ENCODE data around the gene SH3PXD2A. TPM values are rescaled to one million over a fixed set of nuclear protein-coding genes. Genes with fewer than 3 reads are reported as not detected.

Gene SH3PXD2A
- total and polyA plus RNA-seq, 3 experiments from 2014 or later, result 0.48 to 8.0 (median 7.7) TPM

DNA sequence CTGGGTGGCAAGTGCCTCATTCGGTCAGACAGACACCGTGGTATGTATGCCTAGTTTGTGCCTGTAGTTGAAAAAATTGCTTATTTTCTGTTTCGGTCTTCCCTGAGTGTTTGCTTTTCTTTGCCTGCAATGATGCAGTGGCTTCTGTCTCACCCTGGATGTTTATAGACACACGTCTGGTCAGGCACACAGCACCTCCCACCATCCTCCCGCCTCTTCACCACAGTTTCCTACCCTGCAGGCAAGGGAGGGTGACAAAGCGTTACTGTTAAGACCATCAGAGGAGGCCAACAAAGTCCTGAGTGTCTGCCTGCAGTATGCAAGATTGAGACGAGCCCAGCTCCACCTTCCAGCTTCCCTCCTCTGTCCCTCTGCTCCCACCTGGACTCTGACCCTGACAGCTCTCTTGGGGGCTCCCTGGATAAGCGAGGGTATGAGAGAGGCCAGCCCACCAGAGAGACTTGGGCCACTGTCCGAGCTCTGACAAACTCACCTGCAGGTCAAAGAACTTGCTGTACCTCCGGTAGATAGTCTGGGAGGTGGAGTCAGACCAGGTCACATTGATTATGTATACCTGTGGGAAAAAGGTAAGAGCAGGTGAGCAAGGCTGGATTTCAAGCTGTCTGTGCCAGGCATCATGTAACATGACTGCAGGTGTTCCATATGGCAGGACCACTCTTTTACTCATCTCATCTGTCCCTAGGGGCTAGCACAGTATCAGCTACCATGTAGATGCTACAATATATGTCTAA is 54.4 kb downstream of the SH3PXD2A start:
- H3K4me3 Mint-ChIP-seq, result peak overlapping the region in 6 of 7 donors; percentile 3 to 56 (median 45)
- ChIA-PET POLR2A (no interaction called here), CTCF (no interaction called here)
- Histone ChIP-seq H3K36me3 (ENCODE audit: insufficient read depth, low read length) (no peaks in the 10 kb centered on the region), H3K4me1 (ENCODE audit: insufficient read depth, low read length) (peaks cover 20% of the 10 kb centered on the region), H3K9me3 (ENCODE audit: low read length) (no peaks in the 10 kb centered on the region), H3K27ac (ENCODE audit: low read depth, low read length) (no peak overlapping the region), H3K4me3 (ENCODE audit: low read length) (no peak overlapping the region), H3K27me3 (ENCODE audit: insufficient read depth, low read length, poor library complexity, severe bottlenecking) (no peaks in the 10 kb centered on the region)
- H3K4me1 Mint-ChIP-seq, result peaks cover 22 to 36% (median 27%) of the 10 kb centered on the region in 3 donors
- H3K9me3 Mint-ChIP-seq, result no peaks in the 10 kb centered on the region
- no peaks in the 10 kb centered on the region for H3K36me3 Mint-ChIP-seq
- H3K27me3 Mint-ChIP-seq, result no peaks in the 10 kb centered on the region
- H3K27ac Mint-ChIP-seq, result peak overlapping the region; percentile 15 to 89 (median 71)
- peak in 4 of 5 donors; percentile 9 to 60 (median 42) for DNase-seq

DNA sequence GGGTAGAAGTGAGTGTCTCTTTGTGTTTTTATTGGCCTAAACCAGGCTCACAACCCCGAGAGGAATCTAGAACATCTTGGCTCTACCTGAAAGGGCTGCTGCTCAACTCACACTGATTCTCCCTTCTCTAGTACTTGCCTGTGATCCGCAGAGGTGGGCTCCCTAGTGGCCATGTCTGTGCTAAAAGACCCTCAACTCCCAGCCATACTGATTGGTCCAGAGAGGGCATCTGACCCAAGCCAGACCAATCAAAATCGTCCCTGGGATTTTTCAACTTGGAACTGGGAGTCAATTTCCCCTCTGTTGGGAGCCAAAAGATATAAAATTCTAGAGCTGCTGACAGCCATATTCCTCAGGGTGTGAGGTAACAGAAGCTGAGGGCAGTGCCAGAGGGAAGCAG is 55.3 kb downstream of the SH3PXD2A start:
- ChIA-PET CTCF (no interaction called here), POLR2A (no interaction called here)
- peaks cover 22 to 36% (median 27%) of the 10 kb centered on the region in 3 donors for H3K4me1 Mint-ChIP-seq
- H3K27me3 ChIP-seq (ENCODE audit: insufficient read depth, low read length, poor library complexity, severe bottlenecking), result no peaks in the 10 kb centered on the region
- peaks cover 0 to 2% of the 10 kb centered on the region in 2 donors for H3K27me3 Mint-ChIP-seq
- H3K9me3 ChIP-seq (ENCODE audit: low read length), result no peaks in the 10 kb centered on the region
- H3K4me1 ChIP-seq (ENCODE audit: insufficient read depth, low read length), result peaks cover 20% of the 10 kb centered on the region
- peak overlapping the region in 6 of 8 donors; percentile 15 to 89 (median 72) for H3K27ac Mint-ChIP-seq
- peak overlapping the region in 1 of 7 donors; percentile 44 for H3K4me3 Mint-ChIP-seq
- no peaks in the 10 kb centered on the region for H3K36me3 Mint-ChIP-seq
- H3K4me3 ChIP-seq (ENCODE audit: low read length), result no peak overlapping the region
- no peaks in the 10 kb centered on the region for H3K9me3 Mint-ChIP-seq
- no peak overlapping the region for H3K27ac ChIP-seq (ENCODE audit: low read depth, low read length)
- no peak for DNase-seq
- no peaks in the 10 kb centered on the region for H3K36me3 ChIP-seq (ENCODE audit: insufficient read depth, low read length)

DNA sequence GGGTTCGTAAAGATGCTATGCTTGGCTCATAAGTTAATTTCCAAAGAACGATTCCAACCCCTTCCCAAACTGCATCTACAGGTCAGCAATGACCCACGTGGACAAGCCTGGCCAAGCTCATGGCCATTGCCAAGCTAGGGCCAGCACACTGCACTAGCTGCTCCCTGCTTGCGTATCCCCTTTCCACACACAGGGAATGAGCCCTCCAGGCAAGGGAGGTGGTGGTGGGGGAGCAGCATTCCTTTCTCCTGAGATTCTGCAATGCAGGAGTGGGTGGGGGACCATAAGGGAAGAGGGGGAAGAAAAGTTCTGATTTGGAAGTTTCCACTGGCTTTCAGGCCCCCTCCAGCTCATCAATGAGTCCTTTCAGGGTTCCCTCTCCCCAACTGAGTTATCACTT is 56.0 kb downstream of the SH3PXD2A start:
- H3K9me3 Mint-ChIP-seq, result no peaks in the 10 kb centered on the region
- H3K4me1 Mint-ChIP-seq, result peaks cover 22 to 34% (median 27%) of the 10 kb centered on the region in 3 donors
- POLR2A ChIA-PET, result no interaction called here

DNA sequence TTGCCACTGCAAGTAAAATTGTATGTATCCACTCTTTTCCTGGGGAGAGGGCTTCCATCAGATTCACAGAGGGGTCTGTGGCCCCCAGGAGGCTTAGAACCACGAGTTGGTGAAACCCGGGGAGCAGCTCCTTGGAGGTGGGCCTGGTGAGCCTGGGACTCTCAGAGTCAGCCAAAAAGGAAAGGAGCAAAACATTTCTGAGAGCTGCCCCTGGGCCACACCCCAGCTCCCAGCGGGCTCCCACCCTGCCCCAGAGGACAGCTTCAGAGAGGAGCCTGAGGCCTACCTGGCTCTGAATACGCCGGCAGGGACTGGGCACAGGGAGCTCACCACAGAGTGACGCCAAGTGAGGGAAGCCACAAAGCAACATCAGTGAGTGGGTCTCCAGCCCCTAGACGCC is 56.9 kb downstream of the SH3PXD2A start:
- POLR2A ChIA-PET, result no interaction called here
- H3K27me3 ChIP-seq (ENCODE audit: insufficient read depth, low read length, poor library complexity, severe bottlenecking), result no peaks in the 10 kb centered on the region
- H3K9me3 Mint-ChIP-seq, result no peaks in the 10 kb centered on the region
- H3K4me1 ChIP-seq (ENCODE audit: insufficient read depth, low read length), result peaks cover 15% of the 10 kb centered on the region
- H3K27ac Mint-ChIP-seq, result peak overlapping the region in 3 of 8 donors; percentile 8 to 40 (median 38)
- DNase-seq, result no peak
- H3K36me3 ChIP-seq (ENCODE audit: insufficient read depth, low read length), result no peaks in the 10 kb centered on the region
- no peak overlapping the region for H3K27ac ChIP-seq (ENCODE audit: low read depth, low read length)
- H3K4me3 ChIP-seq (ENCODE audit: low read length), result no peak overlapping the region
- H3K27me3 Mint-ChIP-seq, result peaks cover 0 to 2% of the 10 kb centered on the region in 2 donors
- H3K36me3 Mint-ChIP-seq, result no peaks in the 10 kb centered on the region
- CTCF ChIA-PET, result no interaction called here
- no peak overlapping the region for H3K4me3 Mint-ChIP-seq
- H3K9me3 ChIP-seq (ENCODE audit: low read length), result no peaks in the 10 kb centered on the region
- H3K4me1 Mint-ChIP-seq, result peaks cover 17 to 25% (median 20%) of the 10 kb centered on the region in 3 donors

More for the DNA sequence above, 56.0 kb downstream of the SH3PXD2A start:
- CTCF ChIA-PET, result no interaction called here
- no peaks in the 10 kb centered on the region for H3K9me3 ChIP-seq (ENCODE audit: low read length)
- no peak overlapping the region for H3K4me3 ChIP-seq (ENCODE audit: low read length)
- no peak overlapping the region for H3K27ac ChIP-seq (ENCODE audit: low read depth, low read length)
- Mint-ChIP-seq H3K36me3 (no peaks in the 10 kb centered on the region), H3K27ac (peak overlapping the region in 4 of 8 donors; percentile 12 to 55 (median 31)), H3K4me3 (peak overlapping the region in 1 of 7 donors; percentile 26), H3K27me3 (peaks cover 0 to 2% of the 10 kb centered on the region in 2 donors)
- peaks cover 20% of the 10 kb centered on the region for H3K4me1 ChIP-seq (ENCODE audit: insufficient read depth, low read length)
- DNase-seq, result no peak
- no peaks in the 10 kb centered on the region for H3K36me3 ChIP-seq (ENCODE audit: insufficient read depth, low read length)
- H3K27me3 ChIP-seq (ENCODE audit: insufficient read depth, low read length, poor library complexity, severe bottlenecking), result no peaks in the 10 kb centered on the region

DNA sequence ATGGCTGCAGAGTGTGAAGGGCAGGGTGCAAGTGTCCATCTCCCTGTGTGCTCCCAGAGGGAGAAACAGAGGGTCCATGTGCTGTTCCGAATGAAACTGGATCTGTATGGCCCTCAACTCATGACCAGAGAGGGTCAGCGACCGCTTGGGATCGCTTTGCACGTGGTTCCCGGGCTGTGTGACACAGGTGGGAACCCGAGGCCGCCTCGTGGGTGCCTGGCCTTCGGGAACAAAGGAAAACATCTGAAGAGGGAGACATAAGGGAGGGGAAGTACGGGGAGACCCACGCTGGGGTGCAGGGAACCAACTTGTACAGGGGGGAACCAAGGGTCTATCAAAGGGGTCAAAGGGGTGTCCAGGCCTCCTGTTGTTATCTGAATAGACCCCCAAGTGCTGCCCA is 57.5 kb downstream of the SH3PXD2A start:
- Histone ChIP-seq H3K9me3 (ENCODE audit: low read length) (no peaks in the 10 kb centered on the region), H3K27me3 (ENCODE audit: insufficient read depth, low read length, poor library complexity, severe bottlenecking) (no peaks in the 10 kb centered on the region), H3K4me3 (ENCODE audit: low read length) (no peak overlapping the region), H3K4me1 (ENCODE audit: insufficient read depth, low read length) (peaks cover 13% of the 10 kb centered on the region), H3K36me3 (ENCODE audit: insufficient read depth, low read length) (no peaks in the 10 kb centered on the region), H3K27ac (ENCODE audit: low read depth, low read length) (no peak overlapping the region)
- H3K4me3 Mint-ChIP-seq, result no peak overlapping the region
- no peaks in the 10 kb centered on the region for H3K36me3 Mint-ChIP-seq
- H3K27me3 Mint-ChIP-seq, result peaks cover 0 to 4% of the 10 kb centered on the region in 2 donors
- DNase-seq, result no peak
- ChIA-PET POLR2A (no interaction called here), CTCF (no interaction called here)
- H3K27ac Mint-ChIP-seq, result no peak overlapping the region
- H3K4me1 Mint-ChIP-seq, result peaks cover 17 to 24% (median 20%) of the 10 kb centered on the region in 3 donors
- H3K9me3 Mint-ChIP-seq, result no peaks in the 10 kb centered on the region

DNA sequence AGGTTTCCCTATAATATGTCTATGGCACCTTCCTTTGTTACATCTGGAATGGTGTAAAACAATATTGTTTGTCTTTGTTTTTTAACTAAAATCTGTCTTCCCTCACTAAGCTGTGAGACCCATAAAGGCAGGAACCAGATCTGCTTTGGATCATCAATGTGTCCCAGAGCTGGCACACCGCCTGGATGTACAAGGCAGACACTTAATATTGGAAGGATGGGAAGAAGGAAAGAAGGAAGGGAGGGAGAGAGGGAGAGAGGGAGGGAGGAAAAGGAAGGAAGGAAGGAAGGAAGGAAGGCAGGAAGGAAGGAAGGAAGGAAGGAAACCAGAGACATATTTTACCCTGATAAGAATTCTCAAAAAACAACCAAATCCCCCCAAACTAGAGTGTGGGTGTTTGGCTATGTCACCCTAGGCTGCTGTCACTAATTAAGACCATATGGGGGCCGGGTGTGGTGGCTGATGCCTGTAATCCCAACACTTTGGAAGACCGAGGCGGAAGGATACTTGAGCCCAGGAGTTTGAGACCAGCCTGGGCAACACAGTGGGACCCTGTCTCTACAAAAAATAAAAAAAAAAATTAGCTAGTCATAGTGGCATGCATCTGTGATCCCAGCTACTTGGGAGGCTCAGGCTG is 59.6 kb downstream of the SH3PXD2A start:
- no peak overlapping the region for H3K27ac Mint-ChIP-seq
- H3K9me3 Mint-ChIP-seq, result no peaks in the 10 kb centered on the region
- ChIA-PET POLR2A (interaction anchor here (0.6 kb wide), 1 partner anchor 30 kb away, joined by 4 read pairs; no protein-coding TSS in a partner anchor), CTCF (no interaction called here)
- no peaks in the 10 kb centered on the region for H3K27me3 ChIP-seq (ENCODE audit: insufficient read depth, low read length, poor library complexity, severe bottlenecking)
- no peak overlapping the region for H3K4me3 Mint-ChIP-seq
- no peaks in the 10 kb centered on the region for H3K9me3 ChIP-seq (ENCODE audit: low read length)
- no peak overlapping the region for H3K4me3 ChIP-seq (ENCODE audit: low read length)
- H3K27ac ChIP-seq (ENCODE audit: low read depth, low read length), result no peak overlapping the region
- peaks cover 11 to 18% (median 13%) of the 10 kb centered on the region in 3 donors for H3K4me1 Mint-ChIP-seq
- peaks cover 9% of the 10 kb centered on the region for H3K4me1 ChIP-seq (ENCODE audit: insufficient read depth, low read length)
- H3K36me3 ChIP-seq (ENCODE audit: insufficient read depth, low read length), result no peaks in the 10 kb centered on the region
- no peaks in the 10 kb centered on the region for H3K36me3 Mint-ChIP-seq
- peaks cover 0 to 6% of the 10 kb centered on the region in 2 donors for H3K27me3 Mint-ChIP-seq
- no peak for DNase-seq

DNA sequence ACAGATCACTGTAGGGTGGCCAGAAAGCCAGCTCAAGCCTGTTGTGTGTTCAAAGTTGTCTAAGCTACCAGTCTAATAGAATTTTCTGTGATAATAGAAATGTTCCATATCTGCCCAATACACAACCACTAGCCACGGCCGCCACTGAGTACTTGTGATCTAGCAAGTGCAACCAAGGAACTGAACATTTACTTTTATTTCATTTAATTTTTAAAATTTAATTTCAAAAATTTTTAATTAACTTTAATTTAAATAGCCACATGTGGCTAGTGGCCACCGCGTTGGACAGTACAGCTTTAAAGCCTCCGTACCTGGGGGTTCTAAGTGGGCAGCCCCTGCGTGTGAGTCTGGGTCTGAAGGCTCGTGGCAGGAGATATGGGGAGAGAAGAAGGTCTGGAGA is 60.4 kb downstream of the SH3PXD2A start:
- DNase-seq, result no peak
- Mint-ChIP-seq H3K36me3 (no peaks in the 10 kb centered on the region), H3K4me3 (no peak overlapping the region), H3K27me3 (peaks cover 0 to 6% of the 10 kb centered on the region in 2 donors), H3K4me1 (peaks cover 3 to 10% (median 6%) of the 10 kb centered on the region in 3 donors), H3K27ac (no peak overlapping the region), H3K9me3 (no peaks in the 10 kb centered on the region)
- Histone ChIP-seq H3K4me1 (ENCODE audit: insufficient read depth, low read length) (peaks cover 2% of the 10 kb centered on the region), H3K4me3 (ENCODE audit: low read length) (no peak overlapping the region), H3K27me3 (ENCODE audit: insufficient read depth, low read length, poor library complexity, severe bottlenecking) (no peaks in the 10 kb centered on the region), H3K36me3 (ENCODE audit: insufficient read depth, low read length) (no peaks in the 10 kb centered on the region), H3K27ac (ENCODE audit: low read depth, low read length) (no peak overlapping the region), H3K9me3 (ENCODE audit: low read length) (no peaks in the 10 kb centered on the region)
- POLR2A ChIA-PET, result no interaction called here
- CTCF ChIA-PET, result no interaction called here

Measured in CD8-positive, alpha-beta memory T cell (primary cell).